GM21723 (cell line): Measurements from ENCODE around the gene SRM.
"Not testable (repeated sequence)": the region's sequence is repeated elsewhere in the genome, so short reads cannot be mapped to it uniquely, and the experiment has no call there.

Source experiments
- ATAC-seq: cut with Tn5 transposase; IDR thresholded peaks from one replicate; pipeline ENCODE4 v1.9.1; 2021; ENCODE audit warnings: mild to moderate bottlenecking, moderate library complexity; ENCODE audit not compliant: unreplicated experiment

Gene SRM

DNA sequence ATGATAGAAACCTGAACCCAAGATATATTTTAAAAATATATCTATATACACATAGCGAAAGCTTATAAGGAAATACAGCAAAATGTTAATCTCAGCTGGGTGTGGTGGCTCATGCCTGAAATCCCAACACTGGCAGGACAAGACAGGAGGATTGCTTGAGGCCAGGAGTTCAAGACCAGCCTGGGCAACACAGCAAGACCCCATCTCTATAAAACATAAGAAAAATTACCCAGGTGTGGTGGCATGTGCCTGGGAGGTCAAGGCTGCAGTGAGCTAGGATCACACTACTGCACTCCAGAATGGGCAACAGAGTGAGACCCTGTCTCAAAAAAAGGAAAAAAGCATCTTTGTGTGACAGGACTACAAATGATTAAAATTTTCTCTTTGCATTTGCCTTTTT lies 6.0 kb upstream of the SRM start:
- ATAC-seq: no peak

DNA sequence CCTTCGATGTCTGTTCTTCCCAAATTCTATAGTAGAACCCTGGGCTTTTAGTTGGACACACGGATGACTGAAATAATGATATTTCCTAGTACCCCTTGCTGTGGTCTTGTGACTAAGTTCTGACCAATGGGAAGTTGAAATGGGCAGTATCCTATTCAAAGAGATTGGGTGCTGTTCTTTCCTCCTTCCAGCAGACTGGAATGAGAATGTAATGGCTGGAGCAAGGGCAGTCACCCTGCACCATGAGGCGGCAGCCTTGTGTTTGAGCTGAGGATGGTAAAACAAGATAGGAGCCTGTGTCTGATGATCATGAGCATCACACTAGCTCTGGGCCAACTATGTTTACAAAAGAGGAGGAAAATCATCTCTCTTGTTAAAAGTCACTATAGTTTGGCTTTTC lies 5.1 kb upstream of the SRM start:
- no peak for ATAC-seq

DNA sequence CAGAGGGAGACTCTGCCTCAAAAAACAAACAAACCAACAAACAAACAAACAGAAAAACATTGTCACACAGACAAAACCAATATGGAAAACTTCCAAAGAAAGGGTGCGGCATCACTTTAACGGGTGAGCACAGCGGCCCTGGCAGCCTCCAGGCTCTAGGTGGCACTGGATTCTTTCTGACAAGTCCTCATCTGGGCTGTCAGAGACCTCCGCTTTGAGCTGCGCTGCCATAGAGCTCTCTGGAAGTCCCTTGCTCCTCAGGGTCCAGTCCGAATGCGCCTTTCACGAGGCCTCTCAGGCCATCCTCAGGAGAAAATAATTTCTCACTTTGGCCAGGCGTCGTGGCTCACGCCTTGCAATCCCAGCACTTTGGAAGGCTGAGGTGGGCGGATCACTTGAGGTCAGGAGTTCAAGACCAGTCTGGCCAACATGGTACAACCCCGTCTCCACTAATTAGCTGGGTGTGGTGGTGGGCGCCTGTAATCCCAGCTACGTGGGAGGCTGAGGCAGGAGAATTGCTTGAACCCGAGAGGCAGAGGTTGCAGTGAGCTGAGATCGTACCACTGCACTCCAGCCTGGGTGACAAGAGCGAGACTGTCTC lies 4.2 kb upstream of the SRM start:
- not testable (repeated sequence) for ATAC-seq

DNA sequence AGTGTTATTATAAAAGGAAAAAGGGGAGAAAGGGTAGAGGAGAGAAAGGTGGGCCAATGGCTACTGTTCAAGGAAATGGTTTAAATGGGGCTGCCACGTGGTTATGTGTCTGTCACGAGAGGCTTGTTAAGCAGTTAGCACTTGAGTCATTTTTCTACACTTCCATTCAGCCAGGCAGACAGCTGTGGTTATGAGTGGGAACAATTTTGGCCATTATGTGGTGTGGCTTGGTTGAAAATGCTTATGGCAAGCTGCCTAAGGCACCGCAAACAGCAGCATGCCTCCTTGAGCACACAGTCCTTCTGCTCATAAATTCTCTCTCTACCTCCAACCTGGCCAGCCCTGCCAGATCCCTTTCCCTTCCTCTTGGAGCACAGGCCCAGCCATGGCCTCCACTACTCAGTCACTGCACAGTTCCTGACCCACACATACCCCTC lies 3.2 kb upstream of the SRM start:
- no peak for ATAC-seq

DNA sequence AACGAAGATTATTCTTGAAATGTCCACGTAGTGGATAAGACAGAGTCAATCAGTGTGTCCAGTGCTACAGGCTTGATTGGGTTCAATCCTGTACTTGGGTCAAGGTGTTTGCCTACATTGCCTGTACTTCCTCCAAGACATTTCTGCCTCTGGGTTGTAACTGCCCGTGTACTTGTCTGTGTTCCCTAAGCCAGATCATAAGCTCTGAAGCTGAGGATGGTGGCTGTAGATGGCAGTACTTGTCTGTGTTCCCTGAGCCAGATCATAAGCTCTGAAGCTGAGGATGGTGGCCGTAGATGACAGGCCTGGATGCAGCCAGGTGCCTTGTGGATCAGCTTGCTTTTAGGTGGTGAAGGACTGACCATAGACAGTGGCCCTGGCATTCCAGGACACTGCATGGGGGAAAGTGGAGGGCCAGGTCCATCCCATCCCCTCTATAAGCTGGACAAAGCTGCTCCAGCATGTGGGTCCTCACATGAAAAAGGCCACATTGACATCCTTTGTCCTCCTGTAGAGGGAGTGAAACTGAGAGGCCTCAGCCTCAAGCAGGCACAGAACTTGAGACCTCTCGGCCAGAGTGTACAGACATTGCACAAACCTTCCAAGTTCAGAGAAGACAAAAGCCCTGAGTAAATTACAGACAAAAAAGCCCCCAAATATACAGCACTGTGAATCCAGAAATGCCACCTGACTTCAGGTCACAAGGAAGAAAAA lies 2.0 kb upstream of the SRM start:
- ATAC-seq: no peak

DNA sequence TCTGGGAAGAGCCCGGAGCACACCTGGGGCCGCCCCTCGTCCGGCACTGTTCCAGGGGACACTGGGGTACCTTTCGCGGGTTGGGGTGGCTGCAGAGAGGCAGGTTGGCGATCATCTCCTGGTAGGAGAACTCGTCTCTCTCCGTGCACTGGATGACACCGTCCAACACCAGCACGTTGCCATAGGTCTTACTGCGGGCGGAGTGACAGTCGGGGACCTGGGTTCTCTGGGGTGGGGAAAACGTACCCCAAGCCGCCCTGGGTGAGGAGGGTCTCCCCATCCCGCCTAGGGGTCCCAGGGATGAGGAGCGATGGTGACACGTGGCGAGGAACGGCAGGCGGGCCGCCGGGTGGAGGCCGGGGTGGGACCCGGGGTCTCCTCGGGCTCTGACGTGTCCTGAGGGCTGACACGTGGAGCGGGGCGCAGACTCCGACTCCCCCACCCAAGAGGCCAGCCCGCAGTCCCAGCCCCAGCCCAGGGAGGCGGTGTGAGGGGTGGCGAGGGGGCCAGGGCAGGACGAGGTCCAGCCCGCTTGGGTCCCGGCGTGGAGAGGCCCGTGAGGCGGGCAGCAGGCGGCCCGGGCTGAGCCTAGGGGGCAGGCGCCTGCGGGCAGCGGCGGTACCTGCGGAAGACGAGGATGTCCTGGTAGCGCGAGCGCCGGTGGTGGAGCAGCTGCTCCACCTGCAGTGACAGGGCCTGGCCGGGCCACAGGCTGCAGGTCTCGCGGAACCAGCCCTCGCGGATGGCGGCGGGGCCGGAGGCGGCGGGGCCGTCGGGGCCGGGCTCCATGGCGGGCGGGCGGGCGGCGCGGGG lies 457 bp downstream of the SRM start:
- peak; percentile 17 for ATAC-seq

DNA sequence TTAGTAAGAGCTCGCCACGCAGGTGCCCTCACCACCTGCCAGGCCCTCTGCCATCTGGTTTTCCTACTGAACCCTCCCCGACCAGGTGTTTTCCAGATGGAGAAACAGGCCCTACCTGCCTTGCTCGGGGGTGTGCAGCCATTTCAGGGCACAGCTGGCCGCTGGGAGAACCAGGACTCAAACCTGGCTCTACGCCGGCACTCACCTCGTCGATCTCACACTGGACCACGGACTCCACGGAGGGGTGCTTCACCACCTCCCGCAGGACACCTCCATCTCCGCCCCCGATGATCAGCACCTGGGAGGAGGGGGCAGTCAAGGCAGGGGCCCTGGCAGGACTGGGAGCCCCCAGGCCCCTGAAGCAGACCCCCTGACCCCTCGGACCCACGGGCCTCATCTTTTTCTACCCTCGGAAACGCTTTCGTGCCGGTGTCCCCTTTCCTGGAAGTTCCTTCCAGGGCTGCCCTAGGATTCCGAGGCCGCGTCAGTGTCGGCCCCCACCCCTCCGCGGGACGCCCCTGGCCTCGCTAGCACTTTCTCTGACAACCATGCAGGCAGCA lies 1.1 kb downstream of the SRM start:
- no peak for ATAC-seq

DNA sequence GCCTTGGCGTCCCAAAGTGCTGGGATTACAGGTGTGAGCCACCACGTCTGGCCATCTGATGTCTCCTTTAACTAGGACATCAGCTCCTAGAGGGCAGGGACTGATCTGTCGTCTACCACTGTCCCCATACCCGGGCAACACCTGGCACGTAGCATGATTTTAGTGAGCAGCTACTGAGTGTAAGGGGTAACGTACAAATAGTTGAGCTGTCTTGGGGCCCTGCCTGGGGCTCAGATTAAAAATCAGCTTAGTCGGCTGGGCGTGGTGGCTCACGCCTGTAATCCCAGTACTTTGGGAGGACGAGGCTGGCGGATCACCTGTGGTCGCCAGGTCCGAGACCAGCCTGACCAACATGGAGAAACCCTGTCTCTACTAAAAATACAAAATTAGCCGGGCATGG lies 1.8 kb downstream of the SRM start:
- no peak for ATAC-seq

DNA sequence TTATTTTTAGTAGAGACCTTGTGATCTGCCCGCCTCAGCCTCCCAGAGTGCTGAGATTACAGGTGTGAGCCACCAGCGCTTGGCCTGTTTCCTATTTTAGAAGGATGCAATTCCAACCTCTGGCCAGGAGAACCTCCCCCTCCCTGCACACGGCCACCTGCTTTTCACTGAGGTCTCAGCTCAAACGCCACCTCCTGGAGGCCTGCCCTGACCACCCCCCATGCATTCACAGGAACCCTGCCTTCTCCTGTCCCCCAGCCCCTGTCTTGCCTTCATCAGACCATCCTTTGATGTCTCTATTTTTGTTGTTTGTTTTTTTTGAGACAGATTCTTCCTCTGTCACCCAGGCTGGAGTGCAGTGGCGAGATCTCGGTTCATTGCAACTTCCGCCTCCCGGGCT lies 2.3 kb downstream of the SRM start:
- no peak for ATAC-seq

DNA sequence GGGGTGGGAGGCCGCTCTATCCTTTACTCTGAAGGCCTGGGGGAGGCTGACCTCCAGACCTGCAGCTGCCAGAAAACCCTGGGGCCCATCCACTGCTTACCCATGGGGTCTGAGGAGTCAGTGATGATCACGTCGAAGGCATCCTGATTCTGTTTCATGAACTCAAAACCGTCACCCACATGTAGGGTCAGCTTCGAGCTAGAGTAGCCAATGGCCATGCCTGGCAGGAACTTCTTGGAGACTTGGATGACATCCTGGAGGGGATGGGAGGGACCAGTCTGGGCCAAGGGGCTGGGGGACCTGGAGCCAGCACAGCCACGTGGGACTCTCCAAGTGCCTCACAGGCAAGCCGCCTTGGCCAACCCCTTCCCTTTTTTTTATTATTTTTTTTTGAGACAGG lies 3.3 kb downstream of the SRM start:
- no peak for ATAC-seq

DNA sequence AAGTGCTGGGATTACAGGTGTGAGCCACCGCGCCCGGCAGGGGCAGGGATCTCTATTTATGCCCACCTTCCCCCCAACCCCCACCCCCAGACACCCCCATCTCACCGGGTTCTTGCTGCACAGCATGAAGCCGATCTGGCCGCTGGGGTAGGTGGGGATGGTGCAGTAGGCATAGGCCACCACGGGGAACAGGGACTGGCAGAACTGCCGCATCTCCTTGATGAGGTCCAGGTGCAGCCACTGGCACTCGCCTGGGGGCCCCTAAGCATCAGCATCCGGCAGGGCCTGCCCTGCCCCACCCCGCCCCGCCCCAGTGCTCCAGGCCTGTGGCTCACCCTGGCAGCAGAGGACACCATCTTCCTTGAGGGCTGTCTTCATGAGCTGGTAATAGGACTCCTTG lies 4.1 kb downstream of the SRM start:
- ATAC-seq: no peak

DNA sequence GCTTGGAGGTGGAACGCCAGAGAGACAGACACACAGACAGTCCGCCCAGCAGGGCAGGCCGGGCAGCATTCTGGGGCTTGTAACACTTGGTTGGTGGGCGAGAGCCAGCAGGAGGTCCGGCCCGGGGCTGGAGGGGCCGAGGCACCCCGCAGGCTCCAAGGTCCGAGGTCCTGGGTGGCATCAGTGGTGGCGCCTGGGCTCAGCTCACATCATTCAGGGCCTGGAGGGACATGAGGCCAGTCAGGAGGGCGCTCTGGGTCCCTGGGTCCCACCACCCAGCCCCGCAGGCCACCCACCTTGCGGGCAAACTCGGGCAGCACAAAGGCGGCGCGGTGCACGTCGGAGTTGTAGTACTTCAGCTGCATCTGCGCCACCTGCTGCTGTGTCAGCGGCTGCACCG lies 5.2 kb downstream of the SRM start:
- ATAC-seq: no peak

DNA sequence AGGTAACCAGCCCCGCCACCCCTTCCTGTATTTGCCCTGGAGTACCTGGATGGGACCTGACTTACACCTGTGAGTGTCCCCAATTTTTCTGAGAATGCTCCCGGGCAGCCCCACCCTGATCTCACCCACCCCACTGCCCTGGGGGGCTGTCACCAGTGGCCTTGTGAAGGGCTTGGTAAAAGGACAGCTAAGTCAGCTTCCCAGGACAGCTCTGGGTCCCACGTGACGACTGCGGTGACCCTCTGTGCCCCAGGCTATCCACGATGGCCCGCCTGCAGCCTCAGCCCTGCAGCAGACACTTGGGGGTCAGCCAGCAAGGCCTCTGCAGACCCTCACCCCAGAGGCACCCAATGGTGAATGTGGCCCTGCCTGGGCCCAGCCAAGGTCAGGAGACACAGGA lies 5.6 kb downstream of the SRM start:
- ATAC-seq: no peak

DNA sequence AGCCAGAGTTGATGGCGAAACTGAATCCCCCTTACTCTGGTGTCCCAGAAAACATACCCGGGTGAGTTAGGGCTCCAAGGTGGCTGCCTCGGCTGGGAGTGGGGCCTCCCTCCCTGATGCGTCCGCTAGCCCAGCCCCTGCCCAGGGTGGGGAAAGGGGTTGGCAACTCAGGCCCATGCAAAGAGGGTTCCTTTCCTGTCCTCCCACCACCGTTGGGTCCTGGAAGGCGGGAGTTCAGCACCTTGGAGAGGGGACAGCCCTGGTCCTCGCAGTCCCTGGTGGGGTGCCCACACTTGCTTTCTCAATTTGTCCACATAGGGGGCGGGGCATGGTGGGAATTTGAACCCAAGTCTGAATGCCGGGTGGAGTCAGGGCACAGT lies 6.1 kb downstream of the SRM start:
- ATAC-seq: no peak

DNA sequence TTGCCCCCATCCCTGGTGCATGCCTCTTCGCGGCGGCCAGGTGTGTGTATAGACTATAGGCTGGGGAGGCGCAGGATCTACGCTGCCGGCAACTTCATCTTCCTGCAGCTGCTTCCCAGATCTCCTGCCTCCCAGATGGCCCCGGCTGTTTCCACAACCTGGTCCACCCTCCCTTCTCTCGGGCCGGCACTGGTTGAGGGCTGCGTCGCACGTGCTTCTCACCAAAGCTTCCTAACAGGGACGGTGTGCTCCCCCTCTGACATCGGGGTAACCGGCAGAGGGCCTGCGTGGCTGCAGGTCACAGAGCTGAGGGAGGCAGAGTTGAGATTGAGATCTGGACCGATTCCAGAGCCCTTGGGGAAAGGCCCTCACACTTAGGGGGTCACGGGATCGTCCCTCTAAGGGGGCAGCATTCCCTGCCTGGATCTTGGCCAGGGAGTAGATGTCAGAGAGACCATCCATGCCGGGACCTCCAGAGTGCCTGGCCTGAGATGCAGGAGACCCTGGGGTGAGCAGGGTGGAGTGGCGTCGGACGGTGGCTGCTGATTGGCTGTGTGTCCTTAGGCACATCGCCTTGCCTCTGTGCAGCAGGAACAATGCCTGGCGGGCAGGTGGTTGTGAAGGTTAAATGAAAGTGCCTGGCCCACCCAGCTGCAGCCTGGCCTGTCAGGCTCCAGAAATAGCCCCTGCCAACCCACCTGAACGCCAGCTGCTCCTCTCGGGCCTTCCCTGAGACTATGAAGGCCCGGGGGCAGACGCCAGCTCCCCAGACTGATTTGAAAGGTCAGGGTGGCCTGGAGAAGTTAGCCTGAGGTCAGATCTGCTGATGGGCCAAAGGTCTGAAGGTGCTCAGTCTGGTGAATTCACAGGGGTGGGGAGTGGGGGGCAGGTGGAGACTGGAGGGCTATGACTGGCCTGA lies 6.7 kb downstream of the SRM start:
- no peak for ATAC-seq

DNA sequence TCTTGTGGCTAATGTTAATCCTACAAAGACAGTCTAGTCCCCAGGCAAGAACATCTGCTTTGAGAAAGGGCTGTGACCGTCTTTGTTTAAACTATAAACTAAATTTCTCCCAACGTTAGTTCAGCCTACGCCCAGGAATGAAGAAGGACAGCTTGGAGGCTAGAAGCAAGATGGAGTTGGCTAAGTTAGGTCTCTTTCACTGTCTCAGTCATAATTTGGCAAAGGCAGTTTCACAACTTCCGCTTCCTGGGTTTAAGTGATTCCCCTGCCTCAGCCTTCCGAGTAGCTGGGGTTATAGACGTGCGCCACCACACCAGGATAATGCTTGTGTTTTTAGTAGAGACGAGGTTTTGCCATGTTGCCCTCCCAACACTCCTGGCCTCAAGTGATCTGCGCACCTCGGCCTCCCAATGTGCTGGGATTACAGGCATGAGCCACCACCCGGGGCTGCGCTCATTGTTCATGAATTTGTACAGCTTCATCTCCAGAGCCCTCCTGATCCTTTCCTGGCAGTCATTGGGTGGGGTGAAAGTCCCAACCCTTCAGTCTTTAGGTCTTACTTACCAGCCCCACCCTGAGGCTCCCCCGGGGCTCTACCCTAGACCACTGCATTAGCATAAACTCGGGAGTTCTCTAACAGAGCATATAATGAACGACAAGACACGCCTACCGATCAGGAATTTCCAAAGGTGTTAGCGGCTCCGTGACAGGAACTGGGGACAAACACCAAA lies 7.9 kb downstream of the SRM start:
- ATAC-seq: no peak

DNA sequence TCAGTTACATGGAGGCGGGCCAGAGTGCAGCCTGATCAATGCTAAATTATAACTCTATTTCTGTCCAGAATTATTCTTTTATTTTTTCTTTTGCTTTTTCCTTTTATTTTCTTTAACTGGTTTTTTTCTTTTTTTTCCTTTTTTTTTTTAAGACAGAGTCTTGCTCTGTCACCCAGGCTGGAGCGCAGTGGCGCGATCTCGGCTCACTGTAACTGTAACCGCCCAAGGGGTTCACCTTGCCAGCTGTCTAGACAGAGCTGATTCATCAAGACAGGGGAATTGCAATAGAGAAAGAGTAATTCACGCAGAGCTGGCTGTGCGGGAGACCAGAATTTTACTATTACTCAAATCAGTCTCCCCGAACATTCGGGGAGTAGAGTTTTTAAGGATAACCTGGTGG lies 8.7 kb downstream of the SRM start:
- ATAC-seq: not testable (repeated sequence)

DNA sequence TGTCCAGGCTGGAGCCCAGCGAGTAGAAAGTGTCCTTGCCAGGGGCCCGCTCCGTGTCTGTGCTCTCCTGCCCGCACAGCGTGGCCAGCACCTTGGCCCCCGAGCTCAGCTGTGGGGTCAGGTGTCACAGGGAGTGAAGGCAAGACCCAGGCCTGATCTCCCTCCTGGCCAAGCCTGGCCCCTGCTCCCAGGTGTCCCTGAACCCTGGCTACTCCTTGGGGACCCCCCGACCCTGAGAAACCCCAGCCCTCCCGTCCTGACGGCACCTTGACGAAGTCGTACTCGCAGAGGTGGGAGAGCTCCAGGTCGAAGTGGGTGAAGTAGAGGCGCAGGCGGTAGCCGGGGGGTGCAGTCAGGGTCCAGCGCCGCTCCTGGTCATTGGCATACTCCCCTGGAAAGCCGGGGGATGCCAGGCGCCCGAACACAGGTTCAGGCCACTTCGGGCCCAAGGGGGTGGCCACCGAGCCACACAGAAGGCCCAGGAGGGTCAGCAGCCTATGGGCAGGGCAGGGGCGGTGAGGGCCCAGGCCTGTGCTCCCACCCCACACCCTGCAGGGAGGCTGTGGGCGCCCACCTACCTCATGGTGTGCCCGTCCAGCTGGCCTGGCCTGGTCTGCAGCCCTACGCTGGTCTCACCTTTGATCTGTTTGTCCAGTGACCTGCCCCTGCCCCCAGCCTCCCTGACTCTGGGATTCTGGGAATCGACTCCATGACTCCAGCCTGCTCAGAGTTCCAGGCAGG lies 13.0 kb downstream of the SRM start, which contains the start of gene MASP2:
TSS of gene MASP2 (minus strand) at position 615 of the 741 bp plus-strand sequence. CDS start at position 583, 32 bp downstream.
- ATAC-seq: no peak

DNA sequence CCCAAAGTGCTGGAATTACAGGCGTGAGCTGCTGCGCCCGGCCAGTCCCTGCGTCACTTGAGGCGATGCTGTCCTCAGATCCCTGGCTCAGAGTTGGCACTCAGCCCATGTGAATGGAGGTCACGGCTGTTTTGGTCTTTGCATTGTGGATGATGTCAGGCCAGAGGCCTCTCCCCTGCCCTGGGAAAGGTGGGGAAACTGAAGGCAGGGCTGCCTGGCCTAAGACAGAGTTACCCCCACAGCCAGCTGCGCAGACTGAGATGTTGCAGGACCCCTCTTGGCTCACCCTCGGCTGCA lies 13.6 kb downstream of the SRM start:
- no peak for ATAC-seq
